HepG2 (cell line): Measurements from ENCODE around the gene ATAD3A. TPM values are rescaled to one million over a fixed set of nuclear protein-coding genes. Genes with fewer than 3 reads are reported as not detected.

Source experiments
- ATAC-seq: fragments of 200-7000 bp; cut with Tn5 transposase; 3 replicates; pipeline ENCODE4 v1.9.1; 2020; ENCODE audit warnings: mild to moderate bottlenecking, moderate library complexity
- BruUV-seq: library from RNA; stranded (reverse); fragments of 400-500 nt; replicated peaks from 2 replicates; lab custom pipeline; 2021; lab: Mats Ljungman, UMichigan
- CTCF ChIA-PET: fragments of 300-600 bp; formaldehyde crosslinking; extraction: SDS; loops from one replicate; lab custom pipeline; 2021; ENCODE audit warnings: low total read pairs, inconsistent platforms, low intra/inter-chr PET ratio; lab: Yijun Ruan, JAX
- POLR2A ChIA-PET: fragments of 350-600 bp; sonication (Branson Sonifier 250); formaldehyde crosslinking; loops from one replicate; lab custom pipeline; 2020; ENCODE audit warnings: antibody characterized with exemption, inconsistent platforms; lab: Yijun Ruan, JAX
- DNase-seq: peaks from one replicate; pipeline ENCODE4 v3.0.0-alpha.2; 2015; ENCODE audit warnings: low spot score
- FAIRE-seq: peaks from 3 replicates; lab custom pipeline; 2011; peaks lifted over from hg19 to GRCh38; lab: Jason Lieb, UNC
- H2AFZ ChIP-seq: one replicate; pipeline ENCODE4 v1.6.1; 2011; ENCODE audit warnings: low read length, inconsistent platforms
- H3K27ac ChIP-seq: fragments of 300-600 bp; 3 replicates; pipeline ENCODE4 v1.8.0; 2011; ENCODE audit warnings: mixed run types, mild to moderate bottlenecking, mixed read lengths, low read length, inconsistent platforms; ENCODE audit not compliant: insufficient read depth; ENCODE audit errors: extremely low read length
- H3K27me3 ChIP-seq, 2 experiments: fragments of 200-600 bp in 1 of 2; 2 replicates in 1 of 2; 3 replicates in 1 of 2; pipeline versions ENCODE4 v1.6.0 to v1.8.0; 2011; ENCODE audit warnings: low read length in 2 of 2, mild to moderate bottlenecking in 2 of 2, moderate library complexity in 2 of 2, inconsistent platforms in 1 of 2; ENCODE audit not compliant: insufficient read depth in 2 of 2, control insufficient read depth in 1 of 2
- H3K36me3 ChIP-seq, 2 experiments: fragments of 200-600 bp in 1 of 2; replicated peaks in 1 of 2; 2 replicates in 1 of 2; 3 replicates in 1 of 2; pipeline versions ENCODE4 v1.5.1 to v1.8.0; 2011; ENCODE audit warnings: low read length in 2 of 2, inconsistent platforms in 1 of 2; ENCODE audit not compliant: insufficient read depth in 2 of 2, control insufficient read depth in 1 of 2
- H3K4me1 ChIP-seq: 2 replicates; pipeline ENCODE4 v1.5.1; 2012; ENCODE audit warnings: low read length, inconsistent platforms; ENCODE audit not compliant: insufficient read depth
- H3K4me2 ChIP-seq: 2 replicates; pipeline ENCODE4 v1.6.0; 2011; ENCODE audit warnings: low read depth, low read length, inconsistent platforms
- H3K4me3 ChIP-seq, 3 experiments: fragments of 200-600 bp in 1 of 3; sonication (generic), shearing (Covaris generic) in 1 of 3; replicated peaks in 1 of 3; 2 replicates each; pipeline ENCODE4 v1.5.1; 2011 to 2016; ENCODE audit warnings: low read length in 3 of 3, inconsistent platforms in 2 of 3, low read depth in 2 of 3, mild to moderate bottlenecking in 2 of 3, control low read depth in 1 of 3, mixed read lengths in 1 of 3; ENCODE audit not compliant: insufficient read depth in 1 of 3
- H3K79me2 ChIP-seq: one replicate; pipeline ENCODE4 v1.6.1; 2011; ENCODE audit warnings: low read length, inconsistent platforms; ENCODE audit not compliant: insufficient read depth
- H3K9ac ChIP-seq: 2 replicates; pipeline ENCODE4 v1.6.0; 2011; ENCODE audit warnings: mild to moderate bottlenecking, low read depth, low read length, inconsistent platforms; ENCODE audit not compliant: insufficient read depth
- H3K9me3 ChIP-seq: 2 replicates; pipeline ENCODE4 v1.5.1; 2012; ENCODE audit warnings: mild to moderate bottlenecking, low read length
- H4K20me1 ChIP-seq: 2 replicates; pipeline ENCODE4 v1.6.0; 2011; ENCODE audit warnings: inconsistent platforms, mild to moderate bottlenecking, low read length, moderate library complexity; ENCODE audit not compliant: insufficient read depth
- ARID3A ChIP-seq: IDR thresholded peaks from 2 replicates; pipeline ENCODE4 v1.6.1; 2012; ENCODE audit warnings: low read depth, low read length, improper control_type of control experiment
- ARNTL ChIP-seq: sonication (generic); formaldehyde crosslinking; IDR thresholded peaks from 2 replicates; pipeline ENCODE4 v1.4.0; 2020; ENCODE audit warnings: mild to moderate bottlenecking, missing genetic modification reagents
- DZIP1 ChIP-seq: sonication (generic); formaldehyde crosslinking; IDR thresholded peaks from 2 replicates; pipeline ENCODE4 v1.5.0; 2020; ENCODE audit warnings: mild to moderate bottlenecking, missing genetic modification reagents
- HMGXB4 ChIP-seq, 2 experiments: sonication (generic) in 1 of 2; formaldehyde crosslinking in 1 of 2; IDR thresholded peaks; 2 replicates each; pipeline versions ENCODE4 v1.4.0 to v1.6.1; 2018 to 2020; ENCODE audit warnings: missing genetic modification reagents in 2 of 2, borderline replicate concordance in 1 of 2, low read depth in 1 of 2, mild to moderate bottlenecking in 1 of 2, missing biosample characterization in 1 of 2
- HNF4G ChIP-seq, 2 experiments: sonication (generic) in 1 of 2; formaldehyde crosslinking in 1 of 2; IDR thresholded peaks; 2 replicates each; pipeline versions ENCODE4 v1.4.0 to v1.6.1; 2011 to 2020; ENCODE audit warnings: borderline replicate concordance in 2 of 2, low read depth in 2 of 2, mild to moderate bottlenecking in 2 of 2, low read length in 1 of 2, missing genetic modification reagents in 1 of 2, moderate library complexity in 1 of 2
- HOXA5 ChIP-seq: sonication (generic); formaldehyde crosslinking; IDR thresholded peaks from 2 replicates; pipeline ENCODE4 v1.4.0; 2020; ENCODE audit warnings: missing genetic modification reagents
- MLX ChIP-seq: IDR thresholded peaks from 2 replicates; pipeline ENCODE4 v1.6.1; 2016
- MTERF4 ChIP-seq: sonication (generic); formaldehyde crosslinking; IDR thresholded peaks from 2 replicates; pipeline ENCODE4 v1.8.0; 2023; ENCODE audit warnings: mild to moderate bottlenecking, missing genetic modification reagents
- MXD4 ChIP-seq: IDR thresholded peaks from 2 replicates; pipeline ENCODE4 v1.6.1; 2016; ENCODE audit warnings: mild to moderate bottlenecking, missing biosample characterization, missing genetic modification reagents
- ZNF225 ChIP-seq: sonication (generic); formaldehyde crosslinking; IDR thresholded peaks from 2 replicates; pipeline ENCODE4 v1.4.0; 2020; ENCODE audit warnings: mild to moderate bottlenecking, missing genetic modification reagents
- ZNF580 ChIP-seq: IDR thresholded peaks from 2 replicates; pipeline ENCODE4 v1.6.1; 2016; ENCODE audit warnings: low read depth, borderline replicate concordance
- ZNF616 ChIP-seq: sonication (generic); formaldehyde crosslinking; IDR thresholded peaks from 2 replicates; pipeline ENCODE4 v1.5.0; 2020; ENCODE audit warnings: low read depth, mild to moderate bottlenecking, missing genetic modification reagents
- ZNF83 ChIP-seq: sonication (generic); formaldehyde crosslinking; IDR thresholded peaks from 2 replicates; pipeline ENCODE4 v1.4.0; 2020; ENCODE audit warnings: missing genetic modification reagents, mild to moderate bottlenecking, borderline replicate concordance
- WGBS: methylation state at CpG from one replicate; pipeline ENCODE4 v1.1.6; 2017; ENCODE audit warnings: low lambda C conversion rate; 5-methylcytosine and 5-hydroxymethylcytosine counted together
- in situ Hi-C: cut with HindIII; loops from 2 replicates; pipeline ENCODE4 v1.10.0; 2017; ENCODE audit warnings: low pct_unique_long_range_greater_than_20kb; ENCODE audit not compliant: extremely low pct_ligation_motif_present
- intact Hi-C: fragments of 100-400 bp; cut with micrococcal nuclease; formaldehyde crosslinking; loops from one replicate; pipeline ENCODE4 v1.10.0; 2022; ENCODE audit not compliant: unreplicated experiment
- polyA plus RNA-seq, 8 experiments: library from polyadenylated mRNA; depleted of rRNA in 3 of 8; stranded (reverse) in 7 of 8; unstranded in 1 of 8; fragments of >200 nt; fragmentation: Illumina TruSeq in 4 of 8; extraction: Trizol in 4 of 8; gene quantifications; 2 replicates each; pipeline versions ENCODE4 v1.2.1 to v1.2.3, GENCODE V29; 2011 to 2016; ENCODE audit warnings: low read depth in 4 of 8, missing spikeins in 1 of 8, mixed read lengths in 1 of 8; ENCODE audit not compliant: insufficient read depth in 1 of 8
- total RNA-seq, 5 experiments: library from RNA; depleted of rRNA; stranded (reverse); fragments of >200 nt; fragmentation: Illumina TruSeq; extraction: Trizol; gene quantifications; 2 replicates each; pipeline ENCODE4 v1.2.3, GENCODE V29; 2016; ENCODE audit warnings: low read depth in 1 of 5

The ATAD3A gene
- total and polyA plus RNA-seq, 2 of the 13 experiments (the other 11 are each of a cell fraction or from before 2014, with no cell fraction given), result 10.6 to 49.0 TPM

GRCh38 chr1:1538989-1539309 lies 27.0 kb downstream of the ATAD3A start:
- no peaks in the 10 kb centered on the region for H3K9me3 ChIP-seq
- DNase-seq, result no peak
- H3K4me3 ChIP-seq, result no peak overlapping the region
- intact Hi-C loops, result no loop called here
- no peaks in the 10 kb centered on the region for H3K27me3 ChIP-seq
- H3K9ac ChIP-seq, result no peak overlapping the region
- BruUV-seq, result no TSS peak
- H2AFZ ChIP-seq, result no peak overlapping the region
- WGBS, result 95% methylated on average over 14 of the region's 18 CpGs
- H4K20me1 ChIP-seq, result no peaks in the 10 kb centered on the region
- no peaks in the 10 kb centered on the region for H3K4me1 ChIP-seq
- no peak for ATAC-seq
- H3K36me3 ChIP-seq, result peaks cover 5 to 13% of the 10 kb centered on the region in 2 experiments; a peak in 3 of 5 replicates
- no peaks in the 10 kb centered on the region for H3K79me2 ChIP-seq
- H3K27ac ChIP-seq, result no peak overlapping the region
- FAIRE-seq, result no peak
- CTCF ChIA-PET, result no interaction called here
- POLR2A ChIA-PET, result no interaction called here
- H3K4me2 ChIP-seq, result no peak overlapping the region
- in situ Hi-C loops, result no loop called here
- no peak for TF ChIP-seq HOXA5 (CRISPR knock-in tag)
- TF ChIP-seq MXD4 (CRISPR knock-in tag), result no peak
- TF ChIP-seq ARID3A, result no peak
- TF ChIP-seq ARNTL (CRISPR knock-in tag), result no peak
- TF ChIP-seq MTERF4 (CRISPR knock-in tag), result no peak
- TF ChIP-seq MLX (CRISPR knock-in tag), result no peak
- no peak for TF ChIP-seq ZNF616 (CRISPR knock-in tag)
- TF ChIP-seq HMGXB4 (CRISPR knock-in tag; IDR thresholded peaks at IDR 0.05; ENCODE audit: borderline replicate concordance in 1 of 2, low read depth in 1 of 2), result no peak
- TF ChIP-seq HNF4G (IDR thresholded peaks at IDR 0.05; ENCODE audit: borderline replicate concordance, low read depth, low read length), result no peak
- TF ChIP-seq HNF4G (CRISPR knock-in tag; IDR thresholded peaks at IDR 0.05; ENCODE audit: borderline replicate concordance, low read depth), result no peak
- TF ChIP-seq ZNF83, result no peak
- no peak for TF ChIP-seq ZNF225 (CRISPR knock-in tag)
- TF ChIP-seq ZNF580, result no peak
- no peak for TF ChIP-seq DZIP1 (CRISPR knock-in tag)
